SU-DHL-6 (cell line): Measurements from ENCODE around the gene FRMD1.

Experiments
- H2AFZ ChIP-seq: fragments of 200-600 bp; sonication (generic); 2 replicates; pipeline ENCODE4 v1.6.1; 2014; ENCODE audit warnings: low read depth, mild to moderate bottlenecking, moderate library complexity, mixed read lengths, antibody characterized with exemption, low read length; ENCODE audit not compliant: severe bottlenecking
- H3F3A ChIP-seq: fragments of 200-600 bp; shearing (Covaris generic); 2 replicates; pipeline ENCODE4 v1.6.0; 2016; ENCODE audit warnings: antibody characterized with exemption, mild to moderate bottlenecking; ENCODE audit not compliant: insufficient read depth
- H3K27ac ChIP-seq: fragments of 200-600 bp; sonication (generic); 2 replicates; pipeline ENCODE4 v1.5.1; 2016; ENCODE audit warnings: low read depth, mild to moderate bottlenecking, low read length, moderate library complexity, mixed read lengths
- H3K27me3 ChIP-seq: fragments of 200-600 bp; sonication (generic), shearing (Covaris generic); 2 replicates; pipeline ENCODE4 v1.6.0; 2014; ENCODE audit warnings: mild to moderate bottlenecking, low read length
- H3K36me3 ChIP-seq: fragments of 200-600 bp; sonication (generic); 2 replicates; pipeline ENCODE4 v1.6.1; 2014; ENCODE audit warnings: mild to moderate bottlenecking, low read length, mixed read lengths
- H3K4me2 ChIP-seq: fragments of 300-600, 200-600 bp; shearing (Covaris generic), sonication (generic); 2 replicates; pipeline ENCODE4 v1.6.0; 2014; ENCODE audit warnings: low read length, low read depth, mild to moderate bottlenecking; ENCODE audit not compliant: poor library complexity, severe bottlenecking
- H3K4me3 ChIP-seq: fragments of 200-600 bp; sonication (generic); 2 replicates; pipeline ENCODE4 v1.5.1; 2014; ENCODE audit warnings: antibody characterized with exemption, low read length, mild to moderate bottlenecking, mixed read lengths; ENCODE audit not compliant: insufficient read depth, poor library complexity, severe bottlenecking
- H3K79me2 ChIP-seq: fragments of 200-600 bp; sonication (generic); 2 replicates; pipeline ENCODE4 v1.6.1; 2014; ENCODE audit warnings: mild to moderate bottlenecking, low read length, moderate library complexity; ENCODE audit not compliant: insufficient read depth
- H3K9ac ChIP-seq: fragments of 200-600 bp; sonication (generic); 2 replicates; pipeline ENCODE4 v1.7.0; 2014; ENCODE audit warnings: mild to moderate bottlenecking, low read length
- H3K9me2 ChIP-seq: fragments of 200-600 bp; sonication (generic); replicated peaks from 2 replicates; pipeline ENCODE4 v1.6.1; 2014; ENCODE audit warnings: low read length; ENCODE audit not compliant: insufficient read depth
- H3K9me3 ChIP-seq: fragments of 200-600 bp; sonication (generic); 2 replicates; pipeline ENCODE4 v1.6.1; 2014; ENCODE audit warnings: low read length, mixed read lengths; ENCODE audit not compliant: insufficient read depth
- H4K20me1 ChIP-seq: fragments of 200-600 bp; sonication (generic); 2 replicates; pipeline ENCODE4 v1.6.1; 2014; ENCODE audit warnings: low read depth, mild to moderate bottlenecking, antibody characterized with exemption, low read length, moderate library complexity, mixed read lengths
- EZH2phosphoT487 ChIP-seq: fragments of 200-600 bp; sonication (generic), shearing (Covaris generic); conservative IDR thresholded peaks from 2 replicates; pipeline ENCODE4 v1.6.1; 2018; ENCODE audit warnings: mild to moderate bottlenecking, antibody characterized with exemption, low read length, moderate library complexity, mixed read lengths
- TF ChIP-seq, protein P1 (sequence below): fragments of 200-600 bp; sonication (generic); IDR thresholded peaks from one replicate; pipeline ENCODE4 v1.5.1; 2017; ENCODE audit warnings: antibody characterized with exemption, mild to moderate bottlenecking, low read length, moderate library complexity; ENCODE audit not compliant: insufficient read depth, poor library complexity, severe bottlenecking

FRMD1 gene

DNA sequence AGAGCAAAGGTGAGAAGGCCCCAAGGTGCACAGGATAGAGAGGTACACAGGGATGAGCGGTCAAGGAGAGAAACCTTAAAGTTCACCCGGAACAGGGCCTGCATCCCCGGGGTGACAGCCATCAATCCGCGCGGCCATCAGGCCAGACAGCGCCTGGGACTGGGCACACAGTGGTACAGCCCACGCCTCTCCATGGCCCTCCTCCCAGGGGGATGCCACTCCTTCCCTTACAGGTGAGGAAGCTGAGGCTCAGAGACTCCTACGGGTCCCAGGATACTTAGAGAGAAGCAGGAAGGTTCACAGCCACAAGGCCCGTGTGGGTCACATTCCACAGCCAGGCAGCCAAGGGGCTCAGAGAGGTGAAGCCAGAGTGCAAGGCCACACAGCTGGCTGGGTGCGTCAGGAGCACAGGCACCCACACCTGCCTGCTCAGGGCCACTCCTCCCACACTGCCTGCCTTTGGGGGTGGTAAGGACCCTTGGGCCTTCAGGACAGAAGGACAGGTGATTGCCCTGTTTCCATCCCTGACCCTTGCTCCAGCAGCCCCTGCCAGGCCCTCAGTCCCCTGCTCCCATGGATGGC lies 14.7 kb downstream of the FRMD1 start:
- H4K20me1 ChIP-seq: no peaks in the 10 kb centered on the region
- H3K27ac ChIP-seq: no peak overlapping the region
- H3K79me2 ChIP-seq: no peaks in the 10 kb centered on the region
- H3F3A ChIP-seq: no peaks in the 10 kb centered on the region
- no peak overlapping the region for H3K4me3 ChIP-seq
- no peak overlapping the region for H3K9ac ChIP-seq
- no peaks in the 10 kb centered on the region for H3K9me2 ChIP-seq
- no peak overlapping the region for H2AFZ ChIP-seq
- no peak for TF ChIP-seq EZH2phosphoT487
- no peaks in the 10 kb centered on the region for H3K9me3 ChIP-seq
- H3K27me3 ChIP-seq: no peaks in the 10 kb centered on the region
- no peaks in the 10 kb centered on the region for H3K36me3 ChIP-seq
- H3K4me2 ChIP-seq: no peak overlapping the region

DNA sequence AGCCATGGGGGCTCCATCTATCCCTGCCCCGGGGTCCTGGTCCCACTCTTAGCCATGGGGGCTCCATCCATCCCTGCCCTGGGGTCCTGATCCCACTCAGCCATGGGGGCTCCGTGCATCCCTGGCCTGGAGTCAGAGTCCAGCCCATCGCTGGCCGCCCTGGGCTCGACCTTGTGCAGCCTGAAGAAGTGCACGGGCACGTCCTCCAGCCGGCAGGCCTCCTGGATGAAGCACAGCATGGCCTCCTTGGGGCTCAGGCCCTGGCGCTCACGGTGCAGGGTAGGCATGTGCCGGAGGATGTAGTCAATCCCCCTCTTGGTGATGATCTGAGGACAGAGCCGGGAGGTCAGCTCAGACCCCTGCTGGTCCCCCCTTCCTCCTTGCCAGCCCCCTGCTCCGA lies 15.6 kb downstream of the FRMD1 start:
- no peak overlapping the region for H3K4me2 ChIP-seq
- H3K27ac ChIP-seq: no peak overlapping the region
- H2AFZ ChIP-seq: no peak overlapping the region
- no peaks in the 10 kb centered on the region for H3K9me2 ChIP-seq
- H3K79me2 ChIP-seq: no peaks in the 10 kb centered on the region
- H3K27me3 ChIP-seq: no peaks in the 10 kb centered on the region
- H3K9me3 ChIP-seq: no peaks in the 10 kb centered on the region
- H3K36me3 ChIP-seq: no peaks in the 10 kb centered on the region
- TF ChIP-seq, protein P1, sequence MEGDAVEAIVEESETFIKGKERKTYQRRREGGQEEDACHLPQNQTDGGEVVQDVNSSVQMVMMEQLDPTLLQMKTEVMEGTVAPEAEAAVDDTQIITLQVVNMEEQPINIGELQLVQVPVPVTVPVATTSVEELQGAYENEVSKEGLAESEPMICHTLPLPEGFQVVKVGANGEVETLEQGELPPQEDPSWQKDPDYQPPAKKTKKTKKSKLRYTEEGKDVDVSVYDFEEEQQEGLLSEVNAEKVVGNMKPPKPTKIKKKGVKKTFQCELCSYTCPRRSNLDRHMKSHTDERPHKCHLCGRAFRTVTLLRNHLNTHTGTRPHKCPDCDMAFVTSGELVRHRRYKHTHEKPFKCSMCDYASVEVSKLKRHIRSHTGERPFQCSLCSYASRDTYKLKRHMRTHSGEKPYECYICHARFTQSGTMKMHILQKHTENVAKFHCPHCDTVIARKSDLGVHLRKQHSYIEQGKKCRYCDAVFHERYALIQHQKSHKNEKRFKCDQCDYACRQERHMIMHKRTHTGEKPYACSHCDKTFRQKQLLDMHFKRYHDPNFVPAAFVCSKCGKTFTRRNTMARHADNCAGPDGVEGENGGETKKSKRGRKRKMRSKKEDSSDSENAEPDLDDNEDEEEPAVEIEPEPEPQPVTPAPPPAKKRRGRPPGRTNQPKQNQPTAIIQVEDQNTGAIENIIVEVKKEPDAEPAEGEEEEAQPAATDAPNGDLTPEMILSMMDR: no peak
- TF ChIP-seq EZH2phosphoT487: no peak
- no peaks in the 10 kb centered on the region for H4K20me1 ChIP-seq
- H3K4me3 ChIP-seq: no peak overlapping the region
- no peaks in the 10 kb centered on the region for H3F3A ChIP-seq
- no peak overlapping the region for H3K9ac ChIP-seq

DNA sequence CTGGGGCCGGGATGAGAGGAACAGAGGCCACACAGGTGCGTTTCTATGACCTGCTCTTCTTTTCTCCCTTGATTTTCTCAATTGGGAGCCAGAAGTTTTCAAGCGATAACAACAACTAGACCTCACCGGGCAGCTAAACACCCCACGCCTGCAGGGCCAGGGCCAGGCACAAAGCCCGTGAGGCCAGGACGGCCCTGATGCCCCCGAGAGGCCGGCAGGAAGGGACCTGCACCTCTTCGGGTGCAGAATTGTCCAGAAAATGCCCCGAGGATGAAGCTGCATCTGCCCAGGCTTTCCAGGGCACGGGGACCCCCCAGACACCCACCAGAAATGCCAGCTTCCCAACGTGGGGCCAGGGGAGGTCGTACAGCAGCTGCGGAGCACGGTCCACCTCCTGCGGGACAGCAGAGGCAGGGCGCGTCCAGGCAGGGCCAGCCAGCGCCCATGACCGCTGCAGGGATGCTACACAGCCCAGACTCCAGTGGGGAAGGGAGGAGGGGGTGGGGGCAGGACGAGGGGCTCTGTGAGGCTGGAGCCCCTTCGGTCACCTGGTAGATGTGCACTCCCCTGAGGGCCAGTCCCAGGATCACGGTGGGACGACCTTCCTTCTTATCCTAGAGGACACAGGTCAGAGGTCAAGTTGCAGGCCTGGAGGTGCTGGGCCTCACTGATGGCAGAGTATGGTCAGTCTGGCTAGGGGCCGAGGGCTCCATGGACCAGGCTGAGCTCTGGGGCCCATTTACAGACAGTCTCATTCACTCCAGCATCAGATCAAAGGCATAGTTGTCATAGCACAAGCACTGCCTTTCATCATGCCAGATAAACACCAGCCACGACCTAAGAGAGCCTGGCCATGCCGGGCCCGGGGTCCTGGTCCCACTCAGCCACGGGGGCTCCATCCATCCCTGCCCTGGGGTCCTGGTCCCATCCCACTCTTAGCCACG lies 16.4 kb downstream of the FRMD1 start:
- no peak overlapping the region for H2AFZ ChIP-seq
- H3F3A ChIP-seq: no peaks in the 10 kb centered on the region
- H3K4me3 ChIP-seq: no peak overlapping the region
- H4K20me1 ChIP-seq: no peaks in the 10 kb centered on the region
- no peak overlapping the region for H3K27ac ChIP-seq
- no peaks in the 10 kb centered on the region for H3K27me3 ChIP-seq
- TF ChIP-seq EZH2phosphoT487: no peak
- TF ChIP-seq, protein P1: no peak
- H3K36me3 ChIP-seq: no peaks in the 10 kb centered on the region
- no peaks in the 10 kb centered on the region for H3K9me2 ChIP-seq
- no peaks in the 10 kb centered on the region for H3K9me3 ChIP-seq
- no peak overlapping the region for H3K4me2 ChIP-seq
- no peak overlapping the region for H3K9ac ChIP-seq
- no peaks in the 10 kb centered on the region for H3K79me2 ChIP-seq
